ENCODE measurements around the gene RANBP17.

- TF ChIP-seq EZH2 (IDR thresholded peaks at IDR 0.05; ENCODE audit: borderline replicate concordance, low read depth, low read length, poor library complexity, severe bottlenecking), result no peak
- TF ChIP-seq CTCF (conservative IDR thresholded peaks at IDR 0.05; ENCODE audit: low read depth, low read length), result peak; percentile 75
Observed at GRCh38 chr5:171336521-171337209, 474.8 kb downstream of the RANBP17 start.

Data from A673 (cell line).